GM04503 (cell line): ENCODE results near the gene MAML1.
A peak's percentile ranks its signal among the peaks of the same experiment; 100 is the strongest.

Experiments
- DNase-seq: peaks from one replicate; pipeline ENCODE4 v3.0.0-alpha.2; 2012; ENCODE audit warnings: low read depth

The MAML1 gene

DNA sequence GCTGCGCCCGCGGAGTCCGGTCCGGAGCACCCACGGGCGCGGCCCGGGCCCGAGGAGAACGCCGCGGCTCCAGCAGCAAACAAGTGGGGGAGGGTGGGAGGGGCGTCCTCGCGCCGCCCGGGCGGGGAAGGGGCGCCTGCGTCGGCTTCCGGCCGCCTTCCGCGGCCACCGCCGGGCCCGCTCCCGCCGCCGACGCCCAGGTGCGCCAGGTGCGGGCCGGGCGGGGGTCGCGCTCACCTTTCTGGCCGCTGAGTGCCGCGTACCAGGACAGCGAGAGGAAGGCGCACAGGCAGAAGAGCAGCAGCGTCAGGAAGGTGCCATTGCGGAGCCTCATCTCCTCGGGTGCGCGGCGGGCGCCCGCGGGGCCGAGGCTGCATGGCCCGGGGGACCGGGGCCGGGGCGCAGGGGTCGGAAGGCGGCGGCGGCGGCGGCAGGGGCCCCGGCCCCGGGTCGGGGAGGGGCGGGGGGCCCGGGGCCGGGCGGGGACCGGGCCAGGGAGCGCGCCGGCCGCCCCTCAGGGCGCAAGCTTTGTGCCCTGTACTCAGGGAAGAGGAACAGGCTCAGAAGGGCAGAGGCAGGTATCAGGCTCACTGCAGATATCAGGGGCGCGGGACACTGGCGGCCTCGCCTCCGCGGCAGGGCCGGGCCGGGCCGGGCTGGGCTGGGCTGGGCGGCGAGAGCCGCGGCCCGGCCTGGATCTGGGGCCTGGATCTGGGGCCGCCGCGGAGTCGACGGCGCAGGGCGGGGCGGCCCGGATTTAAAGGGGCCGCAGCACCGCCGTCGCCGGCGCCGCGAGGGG, 73.8 kb downstream of the MAML1 start, which contains the start of gene MGAT4B:
Gene MGAT4B, minus strand, starts transcription at position 617 of the 799 bp plus-strand sequence. Its CDS starts 283 bp downstream, at position 334.
- DNase-seq: no peak

DNA sequence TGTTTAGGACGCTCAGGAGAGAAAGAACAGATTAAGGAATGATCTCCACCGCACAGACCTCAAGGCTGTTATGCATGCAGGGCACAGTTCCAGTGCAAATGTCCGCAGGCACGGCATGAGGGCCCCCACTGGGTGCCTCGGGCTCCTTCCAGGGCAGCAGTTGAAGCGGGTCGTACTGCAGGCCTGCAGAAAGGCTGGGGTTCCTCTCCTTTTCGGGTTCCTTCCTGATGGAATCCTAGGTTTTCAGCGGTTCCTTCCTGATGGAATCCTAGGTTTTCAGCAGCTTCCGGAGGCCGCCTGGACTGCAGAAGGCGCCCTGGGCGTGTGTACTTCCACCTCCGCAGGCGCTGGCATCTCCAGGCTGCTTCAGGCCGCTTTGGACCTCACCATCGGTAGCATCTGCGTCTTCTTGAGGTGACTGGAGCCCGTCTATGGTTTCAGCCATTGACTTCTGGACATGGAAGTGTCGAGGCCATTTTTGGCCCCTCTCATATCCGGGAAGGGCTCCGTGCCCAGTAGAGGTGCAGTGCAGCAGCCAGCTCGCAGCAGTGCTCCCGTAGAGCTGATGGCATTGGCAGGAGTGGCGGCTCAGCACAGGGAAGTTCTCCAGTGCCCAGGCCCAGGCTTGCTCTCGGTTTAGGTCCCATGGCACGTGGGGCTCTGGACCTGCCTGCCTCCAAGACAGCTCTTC, 79.7 kb downstream of the MAML1 start:
- no peak for DNase-seq

DNA sequence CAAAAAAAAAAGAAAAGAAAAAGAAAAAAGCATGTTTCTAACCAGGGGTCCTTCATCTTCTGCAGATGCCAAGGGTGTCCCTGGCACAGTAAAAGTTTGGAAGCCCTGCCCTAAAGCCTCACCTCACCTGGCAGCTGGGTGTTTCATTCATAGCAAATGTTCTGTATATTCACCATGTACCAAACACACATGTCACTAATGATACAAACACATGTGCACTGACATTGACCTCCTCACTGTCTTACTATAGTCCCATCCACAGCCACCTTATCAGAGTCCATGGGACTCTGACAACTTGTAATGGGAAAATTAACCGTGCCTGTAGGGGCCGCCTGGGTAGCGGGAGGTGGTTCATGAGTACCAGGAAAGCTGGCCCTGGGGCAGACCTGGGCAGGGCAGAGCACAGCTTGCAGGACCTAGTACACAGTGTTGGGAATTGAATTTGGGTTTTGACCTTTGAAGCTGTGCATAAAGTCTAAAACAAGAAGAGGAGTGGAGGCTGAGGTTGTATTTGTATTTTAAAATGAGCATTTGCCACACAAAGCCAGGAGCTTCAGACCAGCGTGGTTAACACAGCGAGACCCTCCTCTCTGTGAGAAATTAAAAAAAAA, 80.5 kb downstream of the MAML1 start:
- no peak for DNase-seq

DNA sequence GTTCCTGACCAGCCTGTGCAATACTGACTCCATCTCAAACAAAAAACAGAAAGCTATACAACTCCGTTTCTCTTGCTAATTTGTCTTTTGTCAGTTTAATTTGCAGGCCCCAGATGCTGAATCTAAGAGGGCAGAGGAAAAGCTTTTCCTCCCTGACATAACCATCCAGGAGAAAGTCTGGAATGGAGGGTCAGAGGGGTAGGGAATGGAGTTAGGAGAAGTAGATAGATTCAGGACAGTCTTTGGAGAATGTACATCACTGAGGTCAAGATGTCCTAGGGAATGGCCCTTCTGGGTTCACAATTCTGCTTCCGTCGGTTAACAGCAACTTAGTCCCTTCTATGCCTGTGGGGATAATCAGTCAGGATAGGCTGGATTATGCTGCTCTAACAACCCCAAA, 81.5 kb downstream of the MAML1 start:
- DNase-seq: no peak

DNA sequence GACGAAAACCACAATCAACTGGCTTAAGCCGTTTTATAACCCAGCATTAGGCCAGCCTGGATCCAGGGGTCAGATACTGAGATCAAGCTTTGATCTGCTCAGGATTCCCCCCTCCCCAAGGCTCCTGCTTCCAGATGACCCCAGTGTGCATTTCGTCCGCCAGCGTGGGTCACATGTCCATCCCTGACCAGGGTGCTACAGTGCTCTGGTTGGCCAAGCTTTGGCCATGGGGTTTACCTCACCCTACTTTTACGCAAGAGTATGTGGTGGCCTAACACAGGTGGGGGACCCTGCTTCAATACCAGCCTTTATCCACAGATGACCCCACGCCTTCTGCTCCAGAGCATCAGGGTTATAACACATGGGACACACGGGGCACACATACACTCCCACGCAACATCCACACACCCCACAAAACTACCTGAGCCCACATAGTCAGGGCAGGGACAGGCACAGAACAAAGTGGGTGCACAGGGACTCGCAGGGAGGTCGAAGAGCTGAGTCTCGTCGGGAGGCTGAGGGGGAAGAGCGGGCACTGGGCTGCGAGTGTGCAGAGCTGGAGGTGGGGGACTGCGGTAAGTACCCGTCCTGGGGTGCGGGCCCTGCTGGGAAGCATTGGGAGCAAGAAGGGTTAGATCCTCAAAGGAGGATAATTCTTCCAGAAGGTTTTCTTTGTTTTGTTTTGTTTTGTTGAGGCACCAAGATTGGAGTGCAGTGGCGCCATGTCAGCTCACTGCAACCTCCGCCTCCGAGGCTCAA, 83.0 kb downstream of the MAML1 start:
- no peak for DNase-seq

DNA sequence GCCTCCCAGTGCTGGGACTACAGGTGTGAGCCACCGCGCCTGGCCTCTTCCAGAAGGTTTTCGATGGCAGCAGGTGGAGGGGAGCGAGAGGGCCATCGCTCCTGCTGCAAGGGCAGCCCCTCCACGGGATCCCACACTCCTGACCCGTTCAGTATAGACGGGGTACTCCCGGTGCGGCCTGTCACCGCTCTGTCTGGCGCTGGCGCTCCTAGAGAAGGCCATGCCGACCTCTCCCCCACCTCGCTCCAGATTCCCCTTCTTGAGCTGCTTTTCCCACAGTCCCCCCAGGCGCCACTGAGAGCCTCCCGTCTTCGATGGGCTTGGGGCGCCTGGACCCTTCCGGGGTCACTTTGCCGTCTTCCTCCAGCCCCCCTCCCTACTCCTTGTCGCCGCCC, 83.8 kb downstream of the MAML1 start:
- no peak for DNase-seq

DNA sequence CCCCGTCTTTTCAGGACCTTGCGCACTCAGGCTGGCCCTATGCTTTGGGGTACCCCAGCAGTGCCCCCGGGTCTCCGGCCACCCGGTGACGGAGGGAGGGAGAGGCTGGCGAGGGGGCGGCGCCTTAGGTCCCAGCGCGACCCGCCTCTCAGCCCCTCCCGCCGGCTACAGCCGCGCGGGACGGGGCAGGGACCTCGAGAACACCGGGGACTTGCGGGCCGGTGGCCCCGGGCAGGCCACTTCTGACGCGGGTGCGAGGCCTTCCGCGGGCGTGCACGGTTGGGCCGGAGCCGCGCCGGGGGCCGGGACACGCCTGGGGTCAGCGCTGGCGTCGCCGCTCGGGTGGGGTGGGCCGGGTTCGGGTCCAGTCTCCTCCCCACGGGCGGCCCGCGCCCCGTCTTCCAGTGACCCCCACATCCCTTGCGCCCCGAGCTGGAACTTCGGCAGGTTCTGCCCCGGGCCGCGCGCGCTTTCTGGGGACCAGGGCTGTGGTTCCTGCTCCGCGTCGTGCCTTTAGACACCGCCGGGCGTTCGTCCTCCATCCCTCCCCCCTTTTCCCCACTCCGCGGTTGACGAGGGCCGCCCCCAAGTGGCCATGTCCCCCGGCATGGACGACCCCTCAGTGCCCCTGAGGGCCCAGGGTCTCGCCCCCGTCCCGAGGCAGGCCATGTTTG, 84.3 kb downstream of the MAML1 start:
- DNase-seq: no peak

DNA sequence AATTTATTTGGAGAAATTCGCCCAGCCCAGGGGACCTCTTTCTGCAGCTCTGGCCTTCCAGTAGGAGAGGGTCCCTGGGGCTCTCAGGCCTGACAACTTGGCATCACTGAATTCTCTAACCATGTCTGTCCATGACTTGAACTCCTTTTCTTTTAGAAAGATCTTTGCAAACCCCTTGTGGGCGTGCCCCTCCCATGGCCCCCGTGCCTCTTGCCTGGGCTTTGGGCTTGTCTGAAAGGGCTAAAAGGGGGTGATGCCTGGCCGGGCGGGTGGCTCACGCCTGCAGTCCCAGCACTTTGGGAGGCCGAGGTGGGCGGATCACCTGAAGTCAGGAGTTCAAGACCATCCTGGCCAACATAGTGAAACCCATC, 84.8 kb downstream of the MAML1 start:
- no peak for DNase-seq

DNA sequence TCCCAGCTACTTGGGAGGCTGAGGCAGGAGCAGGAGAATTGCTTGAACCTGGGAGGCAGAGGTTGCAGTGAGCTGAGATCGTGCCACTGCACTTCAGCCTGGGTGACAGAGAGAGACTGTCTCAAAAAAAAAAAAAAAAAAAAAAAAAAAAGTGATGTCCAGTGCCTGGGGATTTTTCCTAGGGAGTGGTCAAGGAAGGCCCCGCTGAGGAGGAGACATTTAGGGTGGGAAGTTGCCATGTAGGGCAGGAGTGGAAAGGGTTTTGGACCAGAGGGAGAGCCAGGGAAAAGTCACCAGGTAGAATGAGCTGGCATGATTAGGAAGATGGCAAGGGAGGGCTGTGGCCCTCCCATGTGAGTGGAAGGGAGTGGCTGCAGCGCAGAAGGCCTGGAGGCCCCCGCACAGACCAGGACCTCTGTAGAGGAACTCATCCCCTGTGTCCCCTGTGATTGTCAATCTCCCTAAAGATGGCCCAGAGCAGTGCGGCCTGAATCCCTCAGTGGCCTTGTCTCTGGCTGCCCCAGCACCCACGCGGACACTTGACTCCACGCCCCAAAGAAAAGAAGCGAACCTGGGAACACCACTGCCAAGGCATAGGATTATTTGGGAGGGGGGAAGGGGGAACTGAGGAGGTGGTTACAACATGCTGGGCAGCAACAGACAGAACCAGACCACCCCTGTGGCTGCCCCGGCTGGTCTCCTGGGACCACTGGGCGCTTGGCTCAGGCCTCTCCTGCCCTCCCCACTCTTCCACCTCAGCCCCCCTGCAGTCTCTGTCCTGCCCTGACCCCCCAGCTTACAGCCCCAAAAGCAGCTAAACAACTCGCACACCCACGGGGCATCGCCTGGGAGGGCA, 85.5 kb downstream of the MAML1 start:
- DNase-seq: no peak

DNA sequence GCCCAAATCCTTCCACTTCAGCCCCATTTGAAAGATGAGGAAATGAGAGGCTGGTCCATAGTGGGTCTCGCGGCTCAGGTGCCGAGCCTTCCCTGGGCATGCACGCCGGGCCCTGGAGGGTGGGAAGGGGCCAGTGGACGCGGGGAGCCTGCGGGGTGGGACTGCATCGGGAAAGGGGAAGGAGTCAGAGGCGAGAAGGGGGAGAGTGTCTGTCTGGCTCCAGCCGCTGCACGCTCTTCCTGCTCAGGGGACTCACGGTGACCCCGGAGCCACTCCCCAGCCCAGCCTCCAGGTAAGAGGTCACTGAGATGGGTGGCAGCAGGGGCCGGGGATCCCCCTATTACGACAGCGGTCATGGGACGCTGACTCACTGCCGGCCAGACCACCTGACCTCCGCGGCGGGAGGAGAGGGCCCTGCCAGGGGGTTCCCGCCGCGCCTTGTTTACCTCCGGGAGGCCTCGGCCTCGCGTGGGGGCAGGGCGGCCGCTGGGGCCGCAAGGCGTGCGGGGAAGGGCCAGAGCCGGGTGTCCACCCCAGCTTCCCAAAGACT, 86.2 kb downstream of the MAML1 start:
- DNase-seq: no peak

DNA sequence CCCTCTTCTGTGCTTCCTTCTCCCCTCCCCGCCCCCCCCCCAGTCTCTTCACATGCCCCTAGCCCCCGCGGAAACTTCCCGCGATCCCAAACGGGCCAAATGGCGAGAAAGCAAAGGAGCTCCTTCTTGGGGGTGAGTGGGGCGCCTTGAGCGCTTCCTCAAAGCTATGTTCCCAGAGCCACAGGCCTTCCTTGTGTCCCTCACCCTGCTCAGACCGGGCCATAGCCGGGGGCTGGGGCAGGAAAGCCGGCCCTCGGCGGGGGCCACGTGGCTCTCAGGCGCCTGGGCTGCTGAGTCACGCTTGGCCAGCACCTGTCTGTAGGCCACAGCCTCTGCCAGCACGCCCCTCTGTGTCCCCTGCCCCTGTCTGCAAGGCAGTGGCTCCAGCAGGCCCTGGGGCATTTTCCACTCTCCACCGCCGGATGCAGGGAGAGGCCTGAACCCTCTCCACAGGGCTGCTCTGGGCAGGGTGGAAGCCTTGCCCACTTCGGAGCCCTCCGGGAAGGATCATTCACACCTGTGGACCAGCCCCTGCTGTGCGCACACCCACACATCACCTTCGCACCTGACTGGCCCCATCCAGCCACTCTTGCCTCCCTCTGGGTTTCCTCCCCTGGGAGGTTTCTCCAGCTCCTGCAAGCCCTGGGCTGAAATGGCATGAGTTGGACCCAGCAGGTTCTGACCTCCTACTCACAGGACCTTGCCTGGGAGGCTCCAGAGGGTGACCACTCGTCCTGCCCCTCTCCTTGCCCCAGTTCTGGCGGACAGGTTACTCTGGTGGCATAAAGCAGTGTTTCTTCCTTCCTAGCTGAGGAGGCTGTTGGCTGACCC, 86.9 kb downstream of the MAML1 start:
- no peak for DNase-seq

DNA sequence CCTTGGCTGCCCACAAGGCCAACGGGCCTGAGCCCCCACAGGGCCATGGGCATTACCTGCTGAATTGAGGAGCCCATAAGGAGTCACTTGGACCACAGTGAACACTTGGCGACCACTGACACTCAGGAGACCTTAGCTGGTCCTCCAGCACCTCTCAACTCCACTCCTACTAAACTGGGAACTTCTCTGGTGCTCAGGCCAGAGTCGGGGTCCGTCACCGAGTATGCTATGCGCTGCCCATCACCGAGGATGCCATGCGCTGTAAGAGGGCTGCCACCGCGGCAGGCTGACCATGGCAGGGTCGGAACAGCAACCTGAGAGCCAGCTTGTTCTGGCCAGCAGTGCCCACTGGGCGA, 87.5 kb downstream of the MAML1 start:
- no peak for DNase-seq

DNA sequence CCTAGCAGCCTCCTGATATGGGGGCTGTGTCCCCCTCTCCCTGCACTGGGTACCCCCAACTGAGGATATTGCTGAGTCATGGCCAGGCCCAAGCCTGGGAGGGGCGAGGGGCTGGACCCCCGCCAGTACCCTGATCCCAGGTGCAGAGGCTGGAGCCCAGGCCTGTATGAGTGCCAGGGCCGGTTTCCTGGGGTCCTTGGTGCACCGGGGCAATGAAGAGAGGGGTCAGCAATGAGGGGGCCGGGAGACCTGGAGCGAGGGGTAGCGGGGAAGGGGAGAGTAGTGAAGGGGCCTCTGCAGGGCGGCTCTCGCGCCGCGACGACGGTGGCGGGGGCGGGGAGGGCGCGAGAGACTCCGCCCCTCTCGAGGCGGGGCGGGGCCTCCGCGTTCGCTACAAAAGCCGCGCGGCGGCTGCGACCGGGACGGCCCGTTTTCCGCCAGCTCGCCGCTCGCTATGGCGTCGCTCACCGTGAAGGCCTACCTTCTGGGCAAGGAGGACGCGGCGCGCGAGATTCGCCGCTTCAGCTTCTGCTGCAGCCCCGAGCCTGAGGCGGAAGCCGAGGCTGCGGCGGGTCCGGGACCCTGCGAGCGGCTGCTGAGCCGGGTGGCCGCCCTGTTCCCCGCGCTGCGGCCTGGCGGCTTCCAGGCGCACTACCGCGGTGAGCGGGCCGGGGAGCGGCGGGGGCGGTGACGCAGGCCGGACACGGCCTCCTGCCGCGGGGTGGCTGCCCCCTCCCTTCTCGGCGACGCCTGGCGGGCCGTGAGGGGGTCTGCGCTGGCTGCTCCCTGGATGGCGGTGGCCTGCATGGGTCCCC, 88.1 kb downstream of the MAML1 start, which contains the start of gene SQSTM1:
Gene SQSTM1, plus strand, starts transcription at position 423 of the 815 bp plus-strand sequence. Its CDS starts 32 bp downstream, at position 455.
- DNase-seq: no peak

DNA sequence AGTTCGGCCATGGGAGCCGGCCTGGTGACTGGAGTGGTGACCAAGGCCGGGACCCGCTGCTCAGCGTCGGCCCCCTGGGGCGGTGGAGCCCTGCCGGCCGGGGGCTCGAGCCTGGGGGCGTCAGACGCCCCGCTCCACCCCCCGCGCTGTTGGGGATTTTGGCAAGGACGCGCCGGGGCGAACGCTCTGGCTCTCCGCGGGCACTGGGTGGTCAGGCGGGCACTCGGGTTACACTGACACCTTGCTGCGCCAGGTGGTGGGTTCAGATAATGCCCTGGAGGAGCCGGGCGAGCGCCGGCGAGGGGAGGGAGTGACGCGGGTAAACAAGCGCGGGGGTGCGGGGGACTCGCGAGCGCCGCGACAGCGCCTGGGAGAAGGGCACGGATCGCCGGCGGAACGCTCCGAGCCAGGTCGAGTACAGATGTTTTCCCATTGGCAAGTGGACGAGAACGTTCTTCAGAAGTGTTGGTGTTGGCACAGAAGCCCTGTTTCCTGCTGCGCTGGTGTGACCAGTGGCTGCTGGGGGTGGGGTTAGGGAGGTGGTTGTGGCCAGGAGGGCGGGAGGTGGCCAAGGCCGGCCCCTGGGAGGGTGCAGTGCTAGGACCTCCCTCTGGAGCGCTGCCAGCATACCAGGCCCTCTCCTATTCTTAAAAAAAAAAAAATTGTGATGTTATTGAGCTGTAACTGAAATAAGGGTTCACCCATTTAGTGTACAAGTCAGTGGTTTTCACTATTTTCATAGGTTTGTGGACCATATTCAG, 88.9 kb downstream of the MAML1 start:
- DNase-seq: peak; percentile 63

DNA sequence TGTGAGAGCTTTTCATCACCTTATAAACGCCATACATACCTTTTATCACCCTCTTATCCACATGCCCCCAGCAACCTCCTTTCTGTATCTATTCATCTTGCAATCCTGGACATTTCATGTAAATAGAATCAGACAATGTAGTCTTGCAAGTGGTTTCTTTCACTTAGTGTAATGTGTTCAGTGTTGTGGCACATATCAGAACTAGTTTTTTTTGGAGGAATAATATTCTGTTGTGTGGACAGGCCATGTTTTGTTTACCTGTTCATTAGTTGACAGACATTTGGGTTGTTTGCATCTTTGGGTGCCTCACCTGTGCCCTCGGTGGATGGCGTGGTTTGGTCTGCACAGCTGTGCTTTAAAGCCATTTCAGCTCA, 89.4 kb downstream of the MAML1 start:
- DNase-seq: no peak

DNA sequence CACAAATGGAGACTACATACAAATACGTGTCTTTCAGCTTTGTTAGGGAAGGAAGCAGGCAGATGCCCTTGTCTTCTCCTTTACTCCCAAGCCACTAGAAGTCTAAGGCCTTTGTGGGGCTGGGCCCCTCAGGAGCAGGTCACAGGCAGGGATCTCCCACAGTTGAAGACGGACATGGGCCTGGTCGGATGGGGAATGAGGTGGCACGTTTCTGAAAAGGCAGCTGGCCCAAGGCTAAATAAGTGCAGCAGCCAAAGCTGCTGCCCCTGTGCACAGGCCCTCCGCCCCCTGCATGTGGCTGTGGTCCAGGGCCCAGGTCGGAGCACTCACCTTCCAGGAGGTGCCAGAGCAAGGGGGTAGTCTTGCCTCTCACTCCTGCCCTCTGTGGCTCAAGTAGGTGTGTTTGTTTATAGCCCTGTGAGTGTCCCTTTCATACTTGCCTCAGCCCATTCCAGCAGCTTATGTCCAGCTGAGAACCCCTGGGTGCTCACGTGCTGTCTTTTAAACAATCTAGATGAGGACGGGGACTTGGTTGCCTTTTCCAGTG, 89.9 kb downstream of the MAML1 start:
- DNase-seq: no peak

DNA sequence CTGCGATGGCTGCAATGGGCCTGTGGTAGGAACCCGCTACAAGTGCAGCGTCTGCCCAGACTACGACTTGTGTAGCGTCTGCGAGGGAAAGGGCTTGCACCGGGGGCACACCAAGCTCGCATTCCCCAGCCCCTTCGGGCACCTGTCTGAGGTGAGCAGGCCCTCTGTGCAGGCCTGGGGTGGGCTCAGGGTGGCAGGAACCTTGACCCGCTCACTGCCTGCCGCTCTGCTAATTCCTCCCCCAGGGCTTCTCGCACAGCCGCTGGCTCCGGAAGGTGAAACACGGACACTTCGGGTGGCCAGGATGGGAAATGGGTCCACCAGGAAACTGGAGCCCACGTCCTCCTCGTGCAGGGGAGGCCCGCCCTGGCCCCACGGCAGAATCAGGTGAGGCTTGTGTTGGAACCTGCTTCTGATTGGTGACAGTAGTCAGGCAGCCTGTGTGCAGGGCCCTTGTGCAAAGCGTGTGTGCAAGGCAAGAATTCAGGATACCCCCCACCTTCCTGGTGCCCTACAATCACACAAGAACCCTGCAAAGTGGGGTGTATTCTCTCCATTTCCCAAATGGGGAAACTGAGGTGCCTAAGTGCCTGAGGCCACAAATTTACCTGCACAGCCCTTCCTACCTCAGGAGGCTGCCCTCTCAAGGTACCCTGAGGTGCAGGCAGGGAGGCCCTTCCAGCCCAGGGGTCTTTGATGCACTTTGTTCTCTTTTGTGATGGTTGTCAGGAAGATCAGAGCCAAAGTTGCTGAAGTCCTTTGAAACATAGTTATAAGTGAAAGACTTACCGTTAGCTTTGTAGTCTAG, 91.5 kb downstream of the MAML1 start:
- no peak for DNase-seq
